Femur (tissue), 1 donor: Measurements from ENCODE around the gene PAOX.
"Not testable (repeated sequence)": the region's sequence is repeated elsewhere in the genome, so short reads cannot be mapped to it uniquely, and the experiment has no call there.

Experiments used
- DNase-seq: peaks from one replicate; pipeline ENCODE4 v3.0.0-alpha.2; 2017

Gene PAOX

GRCh38 chr10:133411523-133412380 lies 32.7 kb downstream of the PAOX start:
- DNase-seq: no peak

GRCh38 chr10:133412381-133412711 lies 33.3 kb downstream of the PAOX start:
- DNase-seq: no peak

DNA sequence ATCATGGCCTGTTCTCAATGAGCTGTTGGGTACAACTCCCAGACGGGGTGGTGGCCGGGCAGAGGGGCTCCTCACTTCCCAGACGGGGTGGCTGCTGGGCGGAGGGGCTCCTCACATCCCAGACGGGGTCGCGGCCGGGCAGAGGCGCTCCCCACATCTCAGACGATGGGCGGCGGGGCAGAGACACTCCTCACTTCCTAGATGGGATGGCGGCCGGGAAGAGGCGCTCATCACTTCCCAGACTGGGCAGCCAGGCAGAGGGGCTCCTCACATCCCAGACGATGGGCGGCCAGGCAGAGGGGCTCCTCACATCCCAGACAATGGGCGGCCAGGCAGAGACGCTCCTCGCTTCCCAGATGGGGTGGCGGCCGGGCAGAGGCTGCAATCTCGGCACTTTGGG lies 35.3 kb downstream of the PAOX start:
- not testable (repeated sequence) for DNase-seq

DNA sequence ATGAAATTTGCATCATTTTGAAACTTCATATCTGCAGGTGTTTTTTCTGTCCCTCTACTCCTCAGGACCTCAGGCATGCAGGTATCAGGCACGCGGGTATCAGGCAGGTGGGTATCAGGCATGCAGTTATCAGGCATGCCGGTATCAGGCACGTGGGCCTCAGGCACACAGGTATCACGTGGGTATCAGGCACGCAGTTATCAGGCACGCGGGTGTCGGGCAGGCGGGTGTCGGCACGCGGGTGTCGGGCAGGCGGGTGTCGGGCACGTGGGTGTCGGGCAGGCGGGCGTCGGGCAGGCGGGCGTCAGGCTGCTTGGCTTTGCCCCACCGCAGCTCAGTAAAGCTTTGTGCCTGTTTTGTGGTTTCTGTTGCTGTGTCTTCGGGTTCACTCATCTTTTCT lies 36.7 kb downstream of the PAOX start:
- no peak for DNase-seq

DNA sequence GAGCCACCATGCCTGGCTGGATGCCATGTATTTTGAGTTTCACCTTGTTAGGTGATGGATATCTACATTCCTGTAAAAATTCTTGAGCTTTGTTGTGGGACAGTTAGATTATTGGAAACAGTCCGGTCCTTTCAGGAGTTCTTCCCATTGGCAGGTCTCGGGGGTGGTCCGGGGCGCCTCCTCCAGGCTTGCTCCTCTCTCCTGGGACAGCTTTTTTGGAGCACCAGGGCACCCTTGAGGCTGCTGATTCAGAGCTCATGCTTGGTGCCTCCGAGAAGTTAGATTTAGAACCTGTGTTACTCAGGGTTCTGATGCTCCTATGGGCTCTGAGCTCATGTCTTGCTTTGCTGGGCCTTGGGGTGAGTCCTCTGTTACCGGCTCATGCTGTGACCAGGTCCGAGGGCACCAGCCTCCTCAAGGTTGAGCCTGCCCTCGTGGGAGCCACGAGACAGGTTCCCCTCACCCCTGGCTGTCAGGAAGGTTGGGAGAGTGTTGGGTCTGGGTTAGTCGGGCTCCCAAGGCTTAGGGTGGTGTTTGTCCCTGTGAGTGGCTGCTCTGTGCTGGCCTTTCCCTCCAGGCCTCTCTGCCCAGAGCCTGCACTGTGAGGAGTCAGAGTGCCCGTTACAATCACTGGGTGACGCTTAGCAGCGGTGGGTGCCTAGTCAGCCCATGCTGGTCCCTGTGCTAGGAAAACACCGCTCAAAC lies 39.4 kb downstream of the PAOX start:
- DNase-seq: no peak

- DNase-seq: no peak
Observed at GRCh38 chr10:133419211-133419950, 40.3 kb downstream of the PAOX start.

GRCh38 chr10:133420028-133420427 lies 41.0 kb downstream of the PAOX start:
- no peak for DNase-seq

DNA sequence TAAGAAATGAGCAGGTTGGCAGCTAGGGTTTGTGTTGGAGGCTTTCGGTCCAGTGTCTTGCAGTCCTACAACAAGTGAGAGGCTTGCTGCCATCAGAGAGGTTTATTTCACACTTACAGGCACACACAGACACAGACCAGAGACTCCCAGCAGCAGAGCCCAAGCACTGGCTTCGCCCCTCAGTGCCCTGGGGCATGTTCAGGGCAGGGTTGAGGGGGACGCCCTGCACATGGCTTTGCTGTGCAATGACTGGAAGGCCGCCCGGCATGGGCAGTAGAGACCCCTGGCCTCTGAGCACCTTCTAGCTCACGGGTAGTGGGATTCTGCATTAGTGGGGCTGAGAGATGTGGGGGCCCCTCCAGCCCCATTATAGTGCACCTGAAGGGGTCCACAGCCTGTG lies 41.5 kb downstream of the PAOX start:
- no peak for DNase-seq

DNA sequence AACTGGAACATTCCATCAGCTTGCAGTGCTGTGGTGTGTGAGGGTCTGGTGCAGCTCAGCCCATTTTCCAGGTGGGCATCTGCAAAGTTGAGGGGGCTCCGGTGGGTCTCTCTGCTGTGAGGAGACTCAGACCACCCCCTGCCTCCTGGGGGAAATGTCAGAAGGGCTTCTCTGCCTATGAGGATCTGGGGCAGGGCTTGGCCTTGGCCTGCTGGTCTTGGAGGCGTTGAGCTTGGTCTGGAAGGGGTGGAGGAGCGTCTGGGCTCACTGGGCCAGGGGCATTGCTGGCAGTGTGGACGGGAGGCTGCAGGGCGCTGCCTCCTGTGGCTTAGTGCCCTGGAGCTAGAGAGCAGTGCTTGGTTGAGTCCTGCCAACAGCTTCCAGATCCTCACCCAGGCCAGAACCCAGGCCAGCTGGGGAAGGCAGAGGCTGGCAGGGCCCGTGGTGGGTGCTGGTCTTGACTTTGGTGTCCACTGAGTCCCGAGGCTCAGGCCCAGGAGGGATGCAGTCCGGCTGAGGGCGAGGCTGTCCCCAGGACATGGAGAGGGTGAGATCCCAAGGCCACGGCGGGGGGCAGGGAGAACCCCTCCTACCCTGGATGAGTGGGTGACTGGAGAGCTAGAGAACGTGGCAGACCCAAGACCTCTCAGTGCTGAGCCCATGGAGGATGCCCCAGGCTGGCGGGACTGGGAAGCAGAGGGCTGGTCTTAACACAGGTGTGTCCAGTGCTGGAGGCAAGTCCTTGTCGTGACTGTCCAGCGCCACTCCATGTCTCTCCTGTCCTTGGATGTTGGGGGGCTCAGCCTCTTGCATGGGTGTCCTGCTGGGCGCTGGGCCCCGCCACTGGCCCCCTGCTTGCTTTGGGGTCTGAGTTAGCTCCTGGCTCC lies 42.5 kb downstream of the PAOX start:
- DNase-seq: no peak

DNA sequence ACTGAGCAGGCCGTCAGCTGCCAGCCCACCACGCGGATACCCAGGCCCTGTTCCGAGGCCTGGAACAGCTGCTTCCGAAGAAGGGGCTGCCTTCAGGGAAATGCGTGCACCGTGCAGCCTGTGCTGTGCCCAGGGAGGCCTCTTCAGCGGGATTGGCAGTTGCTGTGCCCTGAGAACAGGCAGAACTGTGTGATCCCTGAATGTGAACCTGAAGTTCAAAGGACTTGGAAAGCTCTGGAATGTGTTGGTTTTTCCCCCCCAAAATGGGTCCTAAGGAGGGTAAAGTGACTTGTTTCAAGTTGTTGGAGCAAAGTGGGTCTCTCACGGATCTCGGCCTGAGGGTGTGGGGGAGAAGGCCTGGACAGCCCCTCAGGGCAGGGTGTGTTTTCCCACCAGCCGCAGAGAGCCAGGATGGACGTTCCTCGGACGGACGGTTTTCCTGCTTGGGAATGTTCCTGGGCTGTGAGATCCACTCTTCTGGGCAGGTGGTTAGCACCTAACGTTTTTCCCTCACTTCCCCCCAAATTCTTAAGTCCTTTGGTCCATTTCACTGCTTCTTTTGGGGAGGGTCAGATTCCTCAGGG lies 43.3 kb downstream of the PAOX start:
- DNase-seq: no peak

- no peak for DNase-seq
Observed at GRCh38 chr10:133422807-133423771, 44.0 kb downstream of the PAOX start.

- not testable (repeated sequence) for DNase-seq
Observed at GRCh38 chr10:133424102-133424501, 45.0 kb downstream of the PAOX start.

DNA sequence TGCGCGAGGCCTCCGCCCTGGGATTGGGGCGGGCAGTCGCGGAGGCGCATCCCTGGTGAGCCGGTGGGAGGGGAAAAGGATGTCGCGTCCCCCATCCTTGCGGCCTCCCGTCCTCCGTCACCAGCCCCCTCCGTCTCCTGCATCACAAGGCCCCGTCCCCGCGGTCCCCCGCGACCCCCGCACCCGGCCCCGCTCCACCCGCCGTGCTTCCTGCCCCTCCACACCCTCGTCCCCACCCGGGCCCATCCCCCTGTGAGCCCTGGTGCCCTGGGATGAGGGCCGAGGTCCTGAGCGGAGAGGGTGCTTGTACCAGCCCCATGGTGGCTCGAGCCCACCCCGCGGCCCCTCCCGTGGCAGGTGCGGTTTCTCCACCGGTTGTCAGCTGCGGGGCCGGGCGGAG lies 45.5 kb downstream of the PAOX start, which contains the start of gene SPRN:
TSS of gene SPRN (minus strand) at position 25 of the 400 bp plus-strand sequence. CDS start 944 bp downstream, outside the sequence.
- DNase-seq: not testable (repeated sequence)

GRCh38 chr10:133429571-133429970 lies 50.5 kb downstream of the PAOX start:
- not testable (repeated sequence) for DNase-seq

- not testable (repeated sequence) for DNase-seq
Observed at GRCh38 chr10:133431888-133432613, 53.0 kb downstream of the PAOX start.

GRCh38 chr10:133432789-133433188 lies 53.7 kb downstream of the PAOX start:
- DNase-seq: not testable (repeated sequence)

DNA sequence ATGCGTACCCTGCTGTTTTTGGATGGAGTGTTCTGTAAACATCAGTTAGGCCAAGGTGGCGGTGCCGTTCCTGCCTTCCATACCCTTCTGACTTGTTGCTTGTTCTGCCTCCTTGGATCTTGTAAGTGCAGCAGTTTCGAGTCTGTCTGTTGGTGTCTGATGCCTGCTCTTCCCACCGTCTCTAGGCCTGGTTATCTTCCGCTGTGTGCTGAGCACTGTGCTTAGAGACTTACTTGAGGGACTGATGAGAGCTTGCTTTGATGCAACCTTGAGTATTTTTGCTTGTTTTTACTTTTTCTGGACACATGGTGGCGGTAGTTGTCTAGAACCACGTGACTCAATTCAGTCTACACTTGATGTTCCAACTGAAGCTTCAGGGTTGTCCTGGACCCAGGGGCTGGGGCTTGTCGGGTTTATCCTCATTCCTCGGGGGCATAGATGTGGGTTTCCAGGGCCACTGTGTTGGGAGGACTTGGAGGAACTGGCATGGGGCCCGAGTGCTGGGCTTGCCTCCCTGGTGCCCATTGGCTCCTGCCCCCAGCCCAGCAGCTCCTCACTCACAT lies 59.7 kb downstream of the PAOX start:
- no peak for DNase-seq

GRCh38 chr10:133439517-133440461 lies 60.7 kb downstream of the PAOX start:
- DNase-seq: no peak
